Head of caudate nucleus (tissue), 42 donors: ENCODE data around the gene LYL1.

Experiments
- DNase-seq, 42 donors: peaks; one replicate each; pipeline versions ENCODE4 v3.0.0 to v3.0.0-alpha.2; 2020 to 2021; ENCODE audit warnings: mixed read lengths in 7 of 42
- intact Hi-C: fragments of 100-400 bp; cut with DNase I; formaldehyde crosslinking; loops from one replicate; pipeline ENCODE4 v1.15.0; 2022

Gene LYL1

DNA sequence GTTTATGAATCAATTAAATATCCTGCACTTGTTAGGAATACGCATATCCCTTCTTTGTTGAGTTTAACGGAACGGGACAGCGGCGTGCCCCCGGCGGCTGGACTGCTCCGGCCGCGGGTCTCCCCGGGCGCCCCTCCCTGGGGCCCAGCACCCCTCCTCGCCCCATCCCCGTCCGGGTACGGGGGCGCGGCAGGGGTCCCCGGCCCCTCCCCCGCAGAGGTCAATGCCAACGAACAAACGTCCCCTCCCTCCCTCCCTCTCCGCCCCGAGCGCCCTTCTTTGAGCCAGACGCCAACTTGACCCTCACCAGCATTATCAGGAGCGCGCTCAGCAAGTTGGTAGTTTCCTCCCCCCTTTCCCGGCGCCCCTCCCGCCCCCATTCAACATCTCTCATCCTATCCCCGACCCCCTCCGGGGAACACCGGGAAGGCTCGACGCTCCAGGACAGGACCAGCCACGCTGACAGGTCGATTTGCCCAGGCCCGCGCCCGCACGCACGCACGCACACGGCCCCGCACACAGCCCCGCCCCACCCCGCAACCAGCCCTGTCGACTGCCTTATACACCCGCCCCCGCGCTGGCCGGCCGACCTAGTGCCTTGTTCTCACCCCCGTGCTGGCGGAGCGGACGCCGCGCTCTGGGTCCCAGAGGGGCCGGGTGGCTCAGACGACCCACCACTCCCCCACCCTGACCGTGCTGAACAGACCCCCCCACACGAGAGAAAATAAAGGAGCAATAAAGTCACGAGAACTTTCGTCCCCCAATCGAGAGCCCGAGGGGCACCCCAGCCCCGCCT lies 5.0 kb downstream of the LYL1 start:
- peak in 1 of 42 donors; percentile 37 for DNase-seq
- intact Hi-C loops: no loop called here

DNA sequence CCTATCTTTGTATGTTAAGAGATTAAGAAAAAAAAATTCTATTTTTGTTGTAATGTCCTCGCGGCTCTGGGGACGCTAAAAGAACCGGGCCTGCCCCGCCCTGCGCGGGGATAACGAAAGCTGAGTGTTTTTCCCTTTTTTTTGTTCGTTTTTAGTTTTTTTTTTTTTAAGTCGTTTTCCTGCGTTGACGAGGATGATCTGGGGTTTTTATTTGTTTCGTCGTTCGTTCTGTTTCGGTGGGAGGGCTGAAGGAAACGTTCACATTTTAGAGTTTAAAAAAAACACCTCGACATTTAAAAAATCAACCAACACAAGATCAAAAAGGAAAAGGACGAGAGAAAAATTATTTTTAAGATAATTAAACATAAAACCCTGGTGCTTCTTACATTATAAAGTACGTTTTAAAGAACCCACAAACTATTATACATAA lies 5.6 kb downstream of the LYL1 start:
- intact Hi-C loops: no loop called here
- no peak for DNase-seq

DNA sequence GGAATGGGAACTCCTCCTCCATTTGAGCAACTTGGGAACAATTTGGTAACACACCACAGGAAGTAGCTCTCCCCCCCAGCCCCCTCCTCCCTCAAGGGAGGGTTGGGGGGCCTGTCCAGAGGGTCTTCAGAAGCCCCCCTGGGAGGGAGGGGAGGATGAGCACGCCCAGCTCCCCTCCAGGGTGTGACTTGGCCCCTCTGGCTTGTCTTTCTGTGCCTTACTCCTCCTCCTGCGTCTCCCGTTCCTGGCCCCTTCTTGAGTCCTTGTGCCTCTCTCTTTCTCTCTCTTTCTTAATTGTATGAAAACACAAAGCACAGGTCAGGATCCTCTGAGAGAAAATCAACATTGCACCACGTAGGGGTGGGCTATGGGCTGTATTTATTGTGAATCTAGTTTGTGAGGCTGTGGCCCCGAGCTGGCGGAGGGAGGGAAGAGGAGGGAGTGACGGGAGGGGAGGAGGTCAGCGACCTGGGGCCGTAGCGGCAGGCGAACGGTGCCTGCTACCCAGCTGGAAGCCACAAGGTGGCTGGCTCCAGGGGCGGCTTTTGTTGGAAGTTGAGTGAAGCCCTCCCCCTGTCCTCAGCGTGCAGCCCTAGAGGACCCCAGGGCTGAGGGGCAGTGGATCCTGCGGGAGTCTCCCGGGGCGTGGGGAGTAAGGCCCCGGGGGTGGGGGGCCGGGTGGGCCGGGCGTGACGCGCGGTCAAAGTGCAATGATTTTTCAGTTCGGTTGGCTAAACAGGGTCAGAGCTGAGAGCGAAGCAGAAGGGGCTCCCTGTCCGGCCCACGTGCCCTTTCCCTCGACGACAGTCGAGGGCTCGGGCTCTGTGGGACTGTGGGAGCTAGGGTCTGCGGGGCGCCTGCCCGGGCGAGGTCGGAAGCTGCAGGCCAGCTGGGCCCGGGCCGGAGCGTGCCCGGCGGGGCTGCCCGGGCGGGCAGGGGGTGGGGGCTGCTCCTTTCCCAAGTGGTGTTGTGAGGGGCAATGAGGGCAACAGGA lies 6.4 kb downstream of the LYL1 start:
- DNase-seq: no peak
- intact Hi-C loops: no loop called here

DNA sequence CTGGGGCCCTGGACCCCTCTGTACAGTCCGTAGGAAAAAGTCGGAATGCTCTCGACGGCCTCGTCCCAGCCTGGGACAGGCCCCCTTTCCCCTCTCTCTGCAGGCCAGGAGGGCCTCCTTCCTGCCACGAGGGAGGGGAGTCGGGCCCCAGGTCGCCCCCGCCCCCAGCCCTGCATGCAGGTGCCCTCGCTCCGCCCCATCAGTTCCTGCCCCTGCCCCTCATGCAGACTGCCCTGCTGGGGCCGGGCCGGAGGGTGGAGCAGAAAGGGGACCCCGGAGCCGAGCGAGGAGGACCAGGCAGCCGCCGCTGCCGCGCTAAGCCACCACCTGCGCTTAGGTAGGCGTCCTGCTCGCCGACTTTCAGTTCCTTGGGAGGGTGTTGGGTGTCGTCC lies 7.3 kb downstream of the LYL1 start:
- intact Hi-C loops: no loop called here

DNA sequence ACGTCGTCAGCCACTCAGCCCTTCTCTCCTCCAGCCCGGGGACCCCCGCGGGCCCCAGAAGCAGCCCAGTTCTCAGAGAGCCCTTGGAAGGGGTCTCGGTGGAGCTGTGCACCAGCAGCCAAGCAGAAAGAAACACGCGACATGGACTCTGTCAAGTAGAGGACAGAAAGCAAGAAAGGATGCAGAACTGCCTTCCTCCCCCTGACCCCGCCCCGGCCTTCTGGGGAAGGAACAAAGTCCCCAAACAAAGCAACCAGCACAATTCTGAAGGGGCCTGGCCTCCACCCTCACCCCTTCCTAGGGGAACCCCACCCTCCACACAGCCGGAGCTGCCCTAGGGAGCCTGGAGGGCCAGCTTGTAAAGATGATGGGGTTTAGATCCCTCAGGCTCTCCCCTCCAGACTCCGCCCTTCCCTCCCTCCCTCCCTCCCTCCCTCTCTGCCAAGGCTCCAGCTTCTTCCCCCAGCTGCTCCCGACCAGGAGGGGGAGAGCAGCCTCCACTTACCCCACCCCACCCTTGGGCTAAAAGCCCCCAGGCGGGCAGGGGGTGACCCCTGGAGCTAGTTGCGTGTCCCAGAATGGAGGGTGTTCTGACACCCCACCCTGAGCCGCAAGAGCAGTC lies 7.8 kb downstream of the LYL1 start:
- intact Hi-C loops: loop anchor here (5.0 kb wide), 1 partner anchor 113 kb away; no protein-coding TSS in a partner anchor
- peak in 1 of 42 donors; percentile 36 for DNase-seq

More for the DNA sequence above, 7.3 kb downstream of the LYL1 start:
- no peak for DNase-seq

DNA sequence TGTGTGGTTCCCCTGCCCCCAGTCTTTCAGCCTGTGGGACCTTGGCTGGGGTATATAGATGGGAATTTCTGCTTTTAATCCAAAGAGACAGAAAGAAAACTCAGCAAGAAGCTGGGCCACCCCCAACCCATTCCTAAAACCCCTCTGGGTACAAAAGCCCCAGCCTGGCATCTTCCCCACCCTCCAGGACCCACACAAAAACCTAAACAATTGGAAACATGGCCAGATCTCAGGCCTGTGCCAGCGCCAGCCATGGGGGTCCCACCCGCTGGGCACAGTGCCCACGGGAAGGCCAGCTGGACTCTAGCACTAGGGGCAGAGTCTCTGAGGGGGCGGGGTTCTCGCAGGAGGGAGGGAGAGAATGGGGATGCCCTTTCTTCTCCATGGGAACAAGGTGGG lies 8.6 kb downstream of the LYL1 start:
- DNase-seq: peak in 2 of 42 donors; percentile 7 to 34
- intact Hi-C loops: loop anchor here (5.0 kb wide), 1 partner anchor 112 kb away; no protein-coding TSS in a partner anchor

DNA sequence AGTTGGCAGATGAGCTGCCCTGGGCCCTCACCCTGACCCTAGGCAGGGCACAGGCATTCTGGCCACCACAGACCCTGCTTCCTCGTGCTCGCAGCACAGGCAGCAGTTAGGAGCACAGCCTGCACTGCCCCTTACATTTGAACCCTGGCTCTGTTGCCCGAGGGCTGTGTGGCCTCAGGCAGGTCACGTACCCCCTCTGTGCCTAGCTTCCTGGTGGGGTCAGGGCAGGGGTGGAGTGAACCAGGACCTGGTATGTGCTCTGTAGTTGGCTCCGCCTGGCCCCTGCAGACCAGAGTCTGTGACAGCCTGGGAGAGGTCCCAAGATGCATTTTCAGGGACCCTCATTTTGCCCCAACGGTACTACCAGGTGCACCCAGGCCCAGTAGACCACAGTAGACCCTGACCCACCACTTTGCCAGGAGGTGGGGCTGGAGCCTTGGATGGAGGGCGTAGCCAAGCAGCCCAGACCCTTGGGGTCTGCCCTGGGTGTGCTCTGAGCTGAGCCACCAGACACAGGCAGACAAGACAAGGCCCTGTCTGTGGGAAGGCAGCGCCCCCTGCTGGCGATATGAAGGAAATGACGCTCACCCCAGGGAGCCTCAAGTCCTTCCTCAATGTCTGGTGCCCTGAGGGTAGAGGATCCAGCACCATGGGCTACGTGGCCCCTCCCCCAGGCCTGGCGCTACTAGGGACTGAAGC lies 9.1 kb downstream of the LYL1 start:
- intact Hi-C loops: loop anchor here (5.0 kb wide), 1 partner anchor 111 kb away; no protein-coding TSS in a partner anchor
- DNase-seq: peak; percentile 72 to 96 (median 88)

DNA sequence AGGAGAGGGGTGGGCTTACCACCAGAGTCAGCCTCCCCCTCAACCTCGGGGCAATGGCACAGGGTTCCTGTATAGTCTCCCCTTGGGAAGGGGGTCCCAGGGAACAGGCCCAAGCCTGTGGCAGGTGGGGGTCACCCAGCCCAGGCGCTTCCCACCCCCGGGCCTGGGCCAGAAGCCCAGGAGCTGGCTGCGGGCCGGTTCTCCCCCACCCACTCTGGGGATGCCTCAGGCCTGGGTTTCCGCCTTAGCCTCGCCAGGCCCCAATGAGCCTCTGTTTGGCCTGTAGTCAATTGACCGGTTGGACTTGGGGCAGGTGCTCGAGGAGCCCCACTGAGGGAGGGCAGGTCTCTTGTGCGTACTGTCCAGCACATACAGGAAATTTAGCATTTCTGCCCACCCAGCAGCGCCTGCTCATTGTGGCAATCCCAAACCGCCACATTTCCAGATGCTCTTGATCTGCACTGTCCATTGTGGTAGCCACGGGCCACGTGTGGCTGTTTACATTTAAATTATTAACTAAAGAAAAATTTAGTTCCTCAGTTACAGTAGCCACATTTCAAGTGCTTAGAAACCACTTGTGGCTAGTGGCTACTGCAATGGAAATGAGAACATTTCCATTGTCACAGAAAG lies 9.9 kb downstream of the LYL1 start:
- peak in 2 of 42 donors; percentile 6 to 20 for DNase-seq
- intact Hi-C loops: loop anchor here (5.0 kb wide), 1 partner anchor 110 kb away; no protein-coding TSS in a partner anchor

DNA sequence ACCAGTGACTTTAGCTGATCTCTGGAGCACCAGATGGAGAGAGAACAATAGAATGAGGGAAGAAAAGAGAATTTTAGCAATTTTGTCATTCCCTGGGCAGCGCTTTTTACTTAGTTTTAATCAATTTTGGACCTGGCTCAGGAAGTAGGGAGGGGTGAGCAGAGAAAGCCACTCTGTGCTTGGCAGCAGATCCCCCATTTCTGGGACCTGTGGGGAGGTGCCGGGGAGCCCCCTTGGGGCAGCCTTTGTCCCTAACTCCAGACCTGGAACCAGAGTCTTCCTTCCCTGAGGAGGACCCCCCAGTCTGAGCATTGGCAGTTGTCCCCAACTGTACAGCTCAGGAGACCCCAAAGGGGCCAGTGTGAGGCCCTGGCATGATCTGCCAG lies 10.5 kb downstream of the LYL1 start:
- peak in 2 of 42 donors; percentile 1 to 27 for DNase-seq
- intact Hi-C loops: loop anchor here (5.0 kb wide), 1 partner anchor 110 kb away; no protein-coding TSS in a partner anchor

DNA sequence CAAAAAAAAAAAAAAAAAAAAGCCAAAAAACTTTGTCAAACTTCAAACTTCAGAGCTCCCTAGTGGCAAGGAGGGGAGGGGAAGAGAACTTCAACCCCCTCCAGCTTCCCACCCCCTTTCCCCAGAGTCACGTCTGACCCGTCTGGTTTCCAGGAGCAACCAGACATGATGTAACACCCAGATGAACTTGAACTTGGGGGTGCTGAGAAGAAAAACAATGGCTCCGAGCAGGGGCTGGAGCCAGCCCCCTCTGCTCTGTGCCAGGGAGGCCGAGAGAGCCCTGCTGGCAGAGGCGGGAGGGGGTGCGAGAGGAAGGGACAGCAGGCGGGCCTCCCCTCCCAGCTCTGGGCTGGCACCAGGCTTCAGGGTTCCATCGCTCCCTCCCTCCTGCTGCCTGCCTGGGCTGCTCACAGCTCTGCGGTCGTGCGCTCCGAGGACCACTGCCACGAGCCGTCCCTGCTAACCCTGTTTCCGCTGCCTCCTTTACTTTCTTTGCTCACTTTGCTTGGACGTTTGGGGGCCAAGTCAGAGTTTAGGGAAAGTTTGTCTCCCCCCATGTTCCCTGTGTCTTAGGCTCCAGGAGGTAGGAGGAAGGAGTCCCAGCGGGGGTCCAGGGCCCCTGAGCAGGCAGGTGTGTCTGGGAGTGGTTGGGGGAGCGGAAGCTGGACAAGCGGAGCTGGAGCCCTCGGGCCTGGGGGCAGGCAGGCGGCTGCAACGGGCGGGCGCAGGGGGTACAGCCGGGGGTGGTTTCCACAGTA lies 11.1 kb downstream of the LYL1 start:
- DNase-seq: peak; percentile 64 to 93 (median 85)
- intact Hi-C loops: loop anchor here (5.0 kb wide), 1 partner anchor 109 kb away; no protein-coding TSS in a partner anchor

DNA sequence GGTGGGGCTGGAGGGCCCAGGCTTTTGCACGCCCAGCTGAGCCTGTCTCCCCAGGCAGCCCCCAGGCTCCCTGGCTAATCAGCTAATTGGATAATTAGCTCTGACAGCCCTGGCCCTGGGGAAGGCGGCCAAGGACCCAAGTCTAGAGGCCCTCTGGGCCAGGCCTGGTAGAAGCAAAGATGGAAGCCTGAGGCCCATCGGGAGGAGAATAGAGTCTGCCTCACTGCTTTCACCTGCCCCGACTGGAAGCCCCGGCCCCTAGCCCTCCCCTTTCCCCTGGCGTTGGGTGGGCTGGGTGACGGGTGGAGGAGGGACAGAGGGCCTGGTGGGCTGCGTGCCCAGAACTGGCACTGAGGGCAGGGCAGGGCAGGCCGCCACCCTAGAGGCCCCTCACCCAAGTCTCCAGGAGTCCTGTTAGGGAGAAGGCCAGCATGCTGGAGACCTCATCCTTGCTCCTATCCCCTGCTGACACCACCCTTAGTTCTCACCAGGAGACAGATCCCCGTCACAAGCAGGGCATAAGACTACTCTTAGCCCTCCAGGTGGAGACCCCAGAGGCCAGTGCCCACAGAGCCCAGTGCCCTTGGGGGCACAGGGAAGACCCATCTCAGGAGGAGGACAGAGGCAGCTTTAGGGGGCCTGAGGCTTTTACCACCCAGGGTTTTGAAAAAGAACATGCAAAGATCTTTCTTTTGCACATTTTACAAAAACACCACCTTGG lies 12.0 kb downstream of the LYL1 start:
- DNase-seq: peak in 1 of 42 donors; percentile 30
- intact Hi-C loops: loop anchor here (5.0 kb wide), 1 partner anchor 108 kb away; no protein-coding TSS in a partner anchor

DNA sequence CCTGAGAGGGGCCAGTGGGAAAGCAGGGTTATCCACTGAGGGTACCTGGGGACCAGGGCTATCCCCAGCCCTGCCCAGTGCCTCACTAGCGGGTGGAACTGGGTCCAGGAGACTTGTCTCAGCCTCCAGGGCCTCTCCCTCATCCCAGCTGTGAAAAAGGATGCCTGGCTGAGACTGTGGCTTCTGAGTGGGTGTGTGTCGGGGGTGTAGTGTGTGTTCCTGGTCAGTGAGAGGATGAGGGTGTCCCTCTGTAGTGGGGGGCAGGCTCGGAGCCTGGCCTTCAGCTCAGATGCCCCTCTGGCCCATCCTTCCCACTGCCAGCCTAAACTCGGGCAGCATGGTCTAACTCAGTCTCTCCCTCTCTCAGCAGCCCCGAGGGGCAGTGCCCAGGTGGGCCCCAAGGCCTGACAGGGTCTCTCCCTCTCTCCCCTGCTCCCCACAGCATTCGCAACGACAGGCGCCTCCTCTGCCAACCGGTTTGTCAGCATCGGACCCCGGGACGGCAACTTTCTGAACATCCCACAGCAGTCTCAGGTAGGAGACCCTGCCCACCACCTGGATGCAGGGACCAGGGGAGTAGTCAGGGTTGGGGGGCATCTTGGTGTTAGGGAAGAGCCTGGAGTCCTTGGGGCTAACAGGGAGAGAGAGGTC lies 12.7 kb downstream of the LYL1 start:
- intact Hi-C loops: loop anchor here (5.0 kb wide), 1 partner anchor 108 kb away; no protein-coding TSS in a partner anchor
- DNase-seq: no peak

DNA sequence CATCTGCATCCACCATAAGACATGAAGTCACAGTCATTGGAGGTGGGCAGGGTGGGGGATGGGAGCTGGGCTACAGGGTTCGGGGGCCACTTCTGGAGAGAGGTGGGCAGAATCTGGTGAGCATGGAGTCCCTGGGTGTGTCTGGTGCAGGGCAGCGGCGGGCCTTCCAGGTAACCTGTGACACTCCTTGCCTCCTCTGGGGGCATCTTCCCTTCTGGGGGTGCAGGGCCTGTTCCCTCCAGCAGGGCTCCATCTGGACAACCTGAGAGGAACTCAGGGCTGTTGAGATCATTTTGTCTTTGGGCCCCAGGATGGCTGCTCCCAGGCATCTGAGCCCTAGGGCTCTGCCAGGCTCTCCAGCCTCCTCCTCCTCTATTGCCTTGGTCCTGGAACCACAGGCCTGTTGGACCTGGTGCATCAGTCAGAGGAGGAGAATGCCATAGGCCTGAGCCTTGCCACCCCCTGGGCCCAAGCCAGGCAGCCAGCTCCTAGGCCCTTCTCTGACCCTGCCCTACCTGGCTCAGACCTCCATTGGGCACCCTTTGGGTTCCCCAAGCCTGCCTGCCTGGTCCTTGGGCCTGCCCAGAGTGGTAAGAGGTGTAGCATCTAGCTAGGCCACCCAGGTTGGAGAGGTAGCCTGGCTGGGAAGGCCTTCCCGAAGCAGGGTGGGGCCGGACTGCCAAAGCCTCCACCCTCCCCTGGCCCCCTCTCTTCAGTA lies 13.4 kb downstream of the LYL1 start:
- intact Hi-C loops: no loop called here
- DNase-seq: no peak

DNA sequence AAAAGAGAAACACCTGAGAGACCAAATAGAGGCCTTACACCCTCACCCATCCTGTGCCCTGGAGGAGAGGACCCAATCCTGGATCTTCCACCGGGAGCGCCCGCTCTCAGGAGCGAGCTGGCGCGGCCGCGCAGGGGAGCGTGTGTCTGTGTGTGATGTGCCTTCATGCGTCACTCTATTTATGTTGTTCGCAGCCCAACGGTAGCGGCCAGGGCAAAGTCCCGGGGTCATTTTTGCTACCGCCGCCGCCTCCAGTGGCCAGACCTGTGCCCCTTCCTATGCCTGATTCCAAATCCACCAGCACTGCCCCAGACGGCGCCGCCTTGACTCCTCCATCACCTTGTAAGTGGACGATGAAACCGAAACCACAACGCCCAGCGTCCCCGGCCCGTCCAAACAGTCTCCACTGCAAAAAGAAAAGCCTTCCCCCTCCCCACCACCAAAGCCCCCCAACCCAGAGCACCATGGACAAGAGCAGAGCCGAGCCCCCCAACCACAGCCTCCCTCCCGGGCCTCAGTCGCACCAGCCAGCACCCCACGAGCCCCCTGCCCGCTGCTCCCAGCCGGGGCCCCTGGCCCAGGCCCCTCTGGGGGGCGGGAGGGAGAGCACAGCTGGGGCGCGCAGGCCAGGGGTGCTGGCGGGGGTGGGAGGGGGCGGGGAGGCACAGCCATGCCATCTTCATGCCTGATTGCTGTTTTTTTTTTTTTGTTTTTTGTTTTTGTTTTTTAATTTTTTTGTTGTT lies 14.7 kb downstream of the LYL1 start:
- no peak for DNase-seq
- intact Hi-C loops: no loop called here

DNA sequence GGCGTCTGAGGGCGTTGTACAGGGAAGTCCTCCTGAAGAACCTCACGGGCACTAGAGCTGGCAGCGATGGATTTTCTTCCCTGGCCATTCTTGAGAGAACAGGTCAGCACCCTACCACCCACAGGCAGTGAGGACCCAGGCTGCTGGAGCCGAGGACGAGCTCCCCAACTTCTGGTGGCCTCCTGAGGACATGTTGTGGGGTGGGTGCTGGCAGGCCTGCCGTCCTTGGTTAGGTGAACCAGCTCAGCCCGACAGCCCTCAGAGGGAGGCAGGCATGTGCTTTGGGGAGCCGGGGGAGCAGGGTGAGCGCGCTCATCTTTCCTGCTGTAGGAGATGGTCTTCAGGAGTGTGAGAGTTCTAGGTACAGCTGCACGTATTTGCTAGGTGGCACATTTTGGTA lies 15.4 kb downstream of the LYL1 start:
- intact Hi-C loops: no loop called here
- DNase-seq: no peak
